HS-27A (cell line): Measurements from ENCODE around the gene SLC27A5.
"Not testable (repeated sequence)": the region's sequence is repeated elsewhere in the genome, so short reads cannot be mapped to it uniquely, and the experiment has no call there.

Experiments used
- DNase-seq: peaks from one replicate; pipeline ENCODE4 v3.0.0-alpha.2; 2012; ENCODE audit warnings: low read depth, missing footprints

Gene SLC27A5

GRCh38 chr19:58522709-58523108, 10.9 kb upstream of the SLC27A5 start:
- DNase-seq, result no peak

GRCh38 chr19:58521651-58522050, 9.9 kb upstream of the SLC27A5 start:
- DNase-seq, result no peak

- DNase-seq, result no peak
Measured at GRCh38 chr19:58520257-58520599, 8.4 kb upstream of the SLC27A5 start.

- DNase-seq, result peak; percentile 94
Measured at GRCh38 chr19:58519355-58520256, 7.8 kb upstream of the SLC27A5 start, which contains the start of gene ZBTB45. Gene ZBTB45, minus strand, starts transcription at chr19:58519810. Its CDS starts 2,137 bp downstream, at chr19:58517673.

GRCh38 chr19:58519087-58519354, 7.2 kb upstream of the SLC27A5 start:
- DNase-seq, result peak; percentile 55

GRCh38 chr19:58518256-58519086, 6.7 kb upstream of the SLC27A5 start:
- no peak for DNase-seq

- no peak for DNase-seq
Measured at GRCh38 chr19:58516964-58517833, 5.4 kb upstream of the SLC27A5 start.

GRCh38 chr19:58516246-58516836, 4.5 kb upstream of the SLC27A5 start:
- DNase-seq, result no peak

- DNase-seq, result no peak
Measured at GRCh38 chr19:58515259-58515658, 3.5 kb upstream of the SLC27A5 start.

GRCh38 chr19:58514564-58515022, 2.8 kb upstream of the SLC27A5 start:
- no peak for DNase-seq

GRCh38 chr19:58513694-58514563, 2.1 kb upstream of the SLC27A5 start:
- no peak for DNase-seq

- no peak for DNase-seq
Measured at GRCh38 chr19:58513213-58513693, 1.5 kb upstream of the SLC27A5 start.

GRCh38 chr19:58510084-58510862, 1.5 kb downstream of the SLC27A5 start:
- DNase-seq, result no peak

- no peak for DNase-seq
Measured at GRCh38 chr19:58509731-58510083, 2.1 kb downstream of the SLC27A5 start.

- not testable (repeated sequence) for DNase-seq
Measured at GRCh38 chr19:58507602-58508223, 4.1 kb downstream of the SLC27A5 start.

- no peak for DNase-seq
Measured at GRCh38 chr19:58500242-58500641, 11.6 kb downstream of the SLC27A5 start.

- DNase-seq, result peak; percentile 51
Measured at GRCh38 chr19:58499021-58499927, 12.5 kb downstream of the SLC27A5 start.

- no peak for DNase-seq
Measured at GRCh38 chr19:58498316-58499020, 13.3 kb downstream of the SLC27A5 start.
